Inflammatory macrophage (primary cell): Measurements from ENCODE around the gene SMARCC2.

Experiments
- DNase-seq, 2 donors: peaks; one replicate each; pipeline ENCODE4 v3.0.0-alpha.2; 2020 to 2022

SMARCC2 gene

GRCh38 chr12:56151672-56152131, 37.6 kb downstream of the SMARCC2 start:
- DNase-seq, result peak; percentile 25 to 37

- DNase-seq, result peak; percentile 33 to 77
These were observed 38.7 kb downstream of the SMARCC2 start for GRCh38 chr12:56150563-56150962.

- no peak for DNase-seq
These were observed 42.5 kb downstream of the SMARCC2 start for GRCh38 chr12:56146492-56147460.

GRCh38 chr12:56145217-56145616, 44.1 kb downstream of the SMARCC2 start:
- no peak for DNase-seq

- no peak for DNase-seq
These were observed 45.4 kb downstream of the SMARCC2 start for GRCh38 chr12:56143870-56144269.

- DNase-seq, result no peak
These were observed 46.1 kb downstream of the SMARCC2 start for GRCh38 chr12:56143217-56143616.

GRCh38 chr12:56141946-56142784, 47.1 kb downstream of the SMARCC2 start:
- peak; percentile 24 to 46 for DNase-seq

- no peak for DNase-seq
These were observed 51.3 kb downstream of the SMARCC2 start for GRCh38 chr12:56137853-56138571.

GRCh38 chr12:56134897-56135296, 54.4 kb downstream of the SMARCC2 start:
- DNase-seq, result no peak

- DNase-seq, result no peak
These were observed 58.4 kb downstream of the SMARCC2 start for GRCh38 chr12:56130876-56131275.

- DNase-seq, result no peak
These were observed 59.3 kb downstream of the SMARCC2 start for GRCh38 chr12:56129942-56130495.

GRCh38 chr12:56129206-56129941, 59.9 kb downstream of the SMARCC2 start:
- peak; percentile 66 to 72 for DNase-seq

GRCh38 chr12:56128670-56129205, 60.5 kb downstream of the SMARCC2 start:
- peak in 1 of 2 donors; percentile 20 for DNase-seq

- DNase-seq, result peak; percentile 99 to 100
These were observed 61.2 kb downstream of the SMARCC2 start, which contains the start of gene ESYT1 for GRCh38 chr12:56127888-56128669. TSS of gene ESYT1 (plus strand) at chr12:56128267. CDS start at chr12:56128320, 53 bp downstream.

GRCh38 chr12:56127485-56127887, 61.8 kb downstream of the SMARCC2 start:
- no peak for DNase-seq

GRCh38 chr12:56126732-56127239, 62.5 kb downstream of the SMARCC2 start:
- DNase-seq, result peak; percentile 47 to 63

- DNase-seq, result no peak
These were observed 65.2 kb downstream of the SMARCC2 start for GRCh38 chr12:56124133-56124532.

GRCh38 chr12:56122637-56123036, 66.6 kb downstream of the SMARCC2 start:
- DNase-seq, result no peak

- no peak for DNase-seq
These were observed 67.9 kb downstream of the SMARCC2 start for GRCh38 chr12:56121204-56121870.
